H1 (cell line): Measurements from ENCODE around the gene SEMA3G. TPM values are rescaled to one million over a fixed set of nuclear protein-coding genes. Genes with fewer than 3 reads are reported as not detected.

ENCODE experiments used
- CTCF ChIA-PET: fragments of 300-600 bp; sonication (Branson Sonifier 250); formaldehyde crosslinking; loops from one replicate; lab custom pipeline; 2021; ENCODE audit not compliant: partially characterized antibody; lab: Charles Lee
- POLR2A ChIA-PET: fragments of 300-600 bp; sonication (Branson Sonifier 250); formaldehyde crosslinking; loops from one replicate; lab custom pipeline; 2021; ENCODE audit warnings: inconsistent platforms; ENCODE audit not compliant: partially characterized antibody; lab: Charles Lee
- DNase-seq, 2 experiments: peaks; one replicate each; pipeline versions ENCODE4 v3.0.0 to v3.0.0-alpha.2; 2010 to 2022; ENCODE audit warnings: low spot score in 2 of 2, low read depth in 1 of 2, mixed read lengths in 1 of 2
- FAIRE-seq: peaks from 2 replicates; lab custom pipeline; 2011; peaks lifted over from hg19 to GRCh38; lab: Jason Lieb, UNC
- H2AFZ ChIP-seq: 2 replicates; pipeline ENCODE4 v1.8.1; 2012; ENCODE audit warnings: low read length, inconsistent platforms
- H2AK5ac ChIP-seq: 2 replicates; pipeline ENCODE4 v1.6.1; 2013; ENCODE audit warnings: low read depth, low read length
- H2BK120ac ChIP-seq: replicated peaks from 2 replicates; pipeline ENCODE3; 2013; ENCODE audit warnings: low read depth, low read length, inconsistent platforms
- H2BK12ac ChIP-seq: 2 replicates; pipeline ENCODE4 v1.6.1; 2013; ENCODE audit warnings: low read depth, low read length
- H2BK15ac ChIP-seq: 2 replicates; pipeline ENCODE4 v1.6.1; 2013; ENCODE audit warnings: low read length
- H2BK20ac ChIP-seq: 2 replicates; pipeline ENCODE4 v1.6.1; 2013; ENCODE audit warnings: low read length
- H2BK5ac ChIP-seq: 2 replicates; pipeline ENCODE4 v1.6.1; 2013; ENCODE audit warnings: low read depth, low read length
- H3K14ac ChIP-seq: 2 replicates; pipeline ENCODE4 v1.6.1; 2013; ENCODE audit warnings: inconsistent platforms; ENCODE audit not compliant: insufficient read length
- H3K18ac ChIP-seq: 2 replicates; pipeline ENCODE4 v1.6.1; 2013; ENCODE audit warnings: low read length; ENCODE audit errors: extremely low read depth
- H3K23ac ChIP-seq: 2 replicates; pipeline ENCODE4 v1.6.1; 2013; ENCODE audit warnings: inconsistent platforms; ENCODE audit not compliant: insufficient read length
- H3K23me2 ChIP-seq: 2 replicates; pipeline ENCODE4 v1.6.1; 2013; ENCODE audit warnings: low read depth, low read length
- H3K27ac ChIP-seq: 2 replicates; pipeline ENCODE4 v1.6.1; 2011; ENCODE audit warnings: low read depth, low read length, inconsistent platforms
- H3K27me3 ChIP-seq, 4 experiments: replicated peaks in 1 of 4; 1 replicate in 1 of 4; 2 replicates in 3 of 4; pipeline versions ENCODE4 v1.6.1 to v1.8.1; 2011 to 2013; ENCODE audit warnings: low read length in 3 of 4, mild to moderate bottlenecking in 3 of 4, inconsistent platforms in 2 of 4, mixed read lengths in 2 of 4, moderate library complexity in 1 of 4; ENCODE audit not compliant: control insufficient read depth in 3 of 4, insufficient read depth in 3 of 4; ENCODE audit errors: extremely low read depth in 1 of 4
- H3K36me3 ChIP-seq, 4 experiments: 2 replicates each; pipeline versions ENCODE4 v1.6.1 to v1.8.1; 2011 to 2013; ENCODE audit warnings: mild to moderate bottlenecking in 4 of 4, low read length in 3 of 4, moderate library complexity in 2 of 4, control low read depth in 1 of 4, inconsistent platforms in 1 of 4; ENCODE audit not compliant: insufficient read depth in 4 of 4, control insufficient read depth in 2 of 4
- H3K4ac ChIP-seq: replicated peaks from 2 replicates; pipeline ENCODE3; 2013; ENCODE audit warnings: low read length, low read depth, mixed read lengths, inconsistent platforms; ENCODE audit not compliant: insufficient read length
- H3K4me1 ChIP-seq, 4 experiments: replicated peaks in 1 of 4; 1 replicate in 1 of 4; 2 replicates in 3 of 4; pipeline versions ENCODE4 v1.6.1 to v1.8.1; 2011 to 2013; ENCODE audit warnings: low read length in 3 of 4, inconsistent platforms in 2 of 4, mixed read lengths in 1 of 4; ENCODE audit not compliant: insufficient read depth in 4 of 4, control insufficient read depth in 3 of 4
- H3K4me2 ChIP-seq, 2 experiments: 2 replicates each; pipeline versions ENCODE4 v1.6.1 to v1.8.1; 2011 to 2013; ENCODE audit warnings: low read depth in 2 of 2, low read length in 2 of 2, control low read depth in 1 of 2, inconsistent platforms in 1 of 2, mild to moderate bottlenecking in 1 of 2; ENCODE audit not compliant: insufficient read depth in 1 of 2
- H3K4me3 ChIP-seq, 4 experiments: fragments of 200-600, 300-600 bp in 1 of 4; sonication (generic), shearing (Covaris generic), sonication (Bioruptor Twin) in 1 of 4; 2 replicates each; pipeline versions ENCODE4 v1.5.1 to v1.8.1; 2011 to 2016; ENCODE audit warnings: low read length in 4 of 4, low read depth in 3 of 4, control low read depth in 2 of 4, inconsistent platforms in 2 of 4, mild to moderate bottlenecking in 2 of 4, mixed read lengths in 1 of 4, moderate library complexity in 1 of 4; ENCODE audit not compliant: insufficient read depth in 2 of 4; ENCODE audit errors: extremely low read depth in 1 of 4
- H3K56ac ChIP-seq: replicated peaks from 2 replicates; pipeline ENCODE3; 2013; ENCODE audit warnings: low read depth, mild to moderate bottlenecking, mixed read lengths, low read length, inconsistent platforms; ENCODE audit not compliant: insufficient read length
- H3K79me1 ChIP-seq: 2 replicates; pipeline ENCODE4 v1.6.1; 2013; ENCODE audit warnings: low read depth, low read length, control low read depth
- H3K79me2 ChIP-seq, 2 experiments: 2 replicates each; pipeline versions ENCODE4 v1.6.1 to v1.8.1; 2012 to 2013; ENCODE audit warnings: low read length in 2 of 2, mild to moderate bottlenecking in 2 of 2, inconsistent platforms in 1 of 2; ENCODE audit not compliant: insufficient read depth in 2 of 2, control insufficient read depth in 1 of 2
- H3K9ac ChIP-seq, 4 experiments: replicated peaks in 1 of 4; 1 replicate in 1 of 4; 2 replicates in 3 of 4; pipeline versions ENCODE4 v1.6.1 to v1.8.1; 2011 to 2013; ENCODE audit warnings: low read depth in 3 of 4, low read length in 3 of 4, control low read depth in 2 of 4, mild to moderate bottlenecking in 2 of 4, moderate library complexity in 2 of 4, inconsistent platforms in 1 of 4; ENCODE audit errors: extremely low read depth in 1 of 4
- H3K9me3 ChIP-seq, 2 experiments: 2 replicates each; pipeline versions ENCODE4 v1.6.1 to v1.8.1; 2012 to 2013; ENCODE audit warnings: mild to moderate bottlenecking in 2 of 2, moderate library complexity in 2 of 2, control low read depth in 1 of 2, inconsistent platforms in 1 of 2, low read depth in 1 of 2, low read length in 1 of 2, mixed read lengths in 1 of 2; ENCODE audit not compliant: insufficient read depth in 2 of 2
- H4K20me1 ChIP-seq, 2 experiments: replicated peaks in 1 of 2; 2 replicates each; pipeline versions ENCODE3 to v1.8.1; 2011 to 2013; ENCODE audit warnings: inconsistent platforms in 2 of 2, low read length in 2 of 2, mild to moderate bottlenecking in 1 of 2; ENCODE audit not compliant: insufficient read depth in 2 of 2, control insufficient read depth in 1 of 2
- H4K5ac ChIP-seq: 2 replicates; pipeline ENCODE4 v1.6.1; 2013; ENCODE audit warnings: low read length, low read depth, mixed read lengths, inconsistent platforms; ENCODE audit not compliant: insufficient read length
- H4K8ac ChIP-seq: 2 replicates; pipeline ENCODE4 v1.8.0; 2013; ENCODE audit warnings: mild to moderate bottlenecking, moderate library complexity, low read length, inconsistent platforms; ENCODE audit not compliant: insufficient read depth; ENCODE audit errors: extremely low read depth
- H4K91ac ChIP-seq: replicated peaks from 2 replicates; pipeline ENCODE3; 2013; ENCODE audit warnings: low read length, mixed read lengths, inconsistent platforms; ENCODE audit not compliant: insufficient read length
- ASH2L ChIP-seq: fragments of 200-600, 300-600 bp; sonication (generic); IDR thresholded peaks from one replicate; pipeline ENCODE4 v1.7.1; 2017; ENCODE audit warnings: low read length
- CBX8 ChIP-seq: fragments of 300-800, 300-1000 bp; sonication (generic); IDR thresholded peaks from 2 replicates; pipeline ENCODE4 v1.7.1; 2016; ENCODE audit warnings: low read depth, low read length, borderline replicate concordance
- CHD2 ChIP-seq: IDR thresholded peaks from 2 replicates; pipeline ENCODE4 v1.6.1; 2012; ENCODE audit warnings: low read length, improper control_type of control experiment
- HDAC2 ChIP-seq, 2 experiments: fragments of 300-600 bp in 1 of 2; sonication (generic) in 1 of 2; IDR thresholded peaks; 2 replicates each; pipeline ENCODE4 v1.6.1; 2011 to 2012; ENCODE audit warnings: low read depth in 2 of 2, low read length in 2 of 2, mild to moderate bottlenecking in 2 of 2, moderate library complexity in 2 of 2, borderline replicate concordance in 1 of 2, inconsistent platforms in 1 of 2
- JUND ChIP-seq: IDR thresholded peaks from 2 replicates; pipeline ENCODE4 v1.6.1; 2011; ENCODE audit warnings: mild to moderate bottlenecking, improper control_type of control experiment, low read length
- KDM1A ChIP-seq: fragments of 200-600, 300-600 bp; sonication (generic); IDR thresholded peaks from 2 replicates; pipeline ENCODE4 v1.7.1; 2016; ENCODE audit warnings: mild to moderate bottlenecking, low read length, borderline replicate concordance
- MAFK ChIP-seq: IDR thresholded peaks from 2 replicates; pipeline ENCODE4 v1.6.1; 2012; ENCODE audit warnings: low read depth, mild to moderate bottlenecking, improper control_type of control experiment, low read length
- NANOG ChIP-seq: IDR thresholded peaks from 2 replicates; pipeline ENCODE4 v1.6.1; 2011; ENCODE audit warnings: low read length, low read depth, mild to moderate bottlenecking, inconsistent platforms; ENCODE audit not compliant: insufficient read depth, poor library complexity, severe bottlenecking
- RFX5 ChIP-seq: IDR thresholded peaks from 2 replicates; pipeline ENCODE4 v1.6.1; 2011; ENCODE audit warnings: low read depth, low read length, improper control_type of control experiment, borderline replicate concordance
- RNF2 ChIP-seq: fragments of 200-900, 300-1000 bp; sonication (generic); IDR thresholded peaks from 2 replicates; pipeline ENCODE4 v1.7.1; 2016; ENCODE audit warnings: borderline replicate concordance, low read depth, mild to moderate bottlenecking, antibody characterized with exemption, low read length; ENCODE audit not compliant: poor library complexity, severe bottlenecking; ENCODE audit errors: missing control alignments
- SP1 ChIP-seq: IDR thresholded peaks from 2 replicates; pipeline ENCODE4 v1.6.1; 2011; ENCODE audit warnings: low read depth, low read length
- TEAD4 ChIP-seq: IDR thresholded peaks from 2 replicates; pipeline ENCODE4 v1.6.1; 2012; ENCODE audit warnings: low read depth, low read length, inconsistent platforms, mixed read lengths
- YY1 ChIP-seq: IDR thresholded peaks from 2 replicates; pipeline ENCODE4 v1.6.1; 2011; ENCODE audit warnings: low read depth, mild to moderate bottlenecking, low read length
- WGBS, 2 experiments: shearing (Covaris generic) in 1 of 2; methylation state at CpG; one replicate each; pipeline versions ENCODE4 v1.1.6 to v1.1.7; 2013 to 2015; ENCODE audit warnings: low lambda C conversion rate in 2 of 2, mixed read lengths in 2 of 2, inconsistent platforms in 1 of 2, low coverage in 1 of 2, missing lambda C conversion rate in 1 of 2; ENCODE audit not compliant: insufficient replicate concordance in 2 of 2, insufficient coverage in 1 of 2, insufficient read length in 1 of 2; ENCODE audit errors: extremely low coverage in 1 of 2, missing lambda C conversion rate in 1 of 2; 5-methylcytosine and 5-hydroxymethylcytosine counted together
- polyA plus RNA-seq, 7 experiments: library from polyadenylated mRNA; depleted of rRNA in 3 of 7; stranded (reverse) in 5 of 7; unstranded in 2 of 7; fragments of >200 nt in 5 of 7; fragments of 200-250 nt in 2 of 7; gene quantifications; 1 replicate in 5 of 7; 2 replicates in 1 of 7; 4 replicates in 1 of 7; pipeline versions ENCODE4 v1.2.1 to v1.2.3, GENCODE V29; 2011 to 2013; ENCODE audit warnings: missing spikeins in 2 of 7, mixed read lengths in 2 of 7
- total RNA-seq: library from RNA; stranded (reverse); fragmentation: NEBNext Ultra II Directional; extraction: Animal tissue kit (Norgen Biotek cat#: 25700); gene quantifications from 2 replicates; pipeline ENCODE4 v1.2.1, GENCODE V29; 2021

SEMA3G gene
- total and polyA plus RNA-seq, 2 of the 8 experiments (the other 6 are each of a cell fraction or from before 2014, with no cell fraction given): 0.95 to 1.5 TPM

GRCh38 chr3:52385157-52385556 lies 59.7 kb downstream of the SEMA3G start:
- H3K27me3 ChIP-seq: no peaks in the 10 kb centered on the region
- peak overlapping the region; percentile 47; the same call in 1 of the 2 replicates for H2AFZ ChIP-seq
- H3K4me3 ChIP-seq: no peak overlapping the region
- peak overlapping the region; percentile 62; the same call in 1 of the 2 replicates for H2BK12ac ChIP-seq
- no peak overlapping the region for H3K56ac ChIP-seq
- no peak overlapping the region for H3K27ac ChIP-seq
- DNase-seq: peak; percentile 81 to 85
- no peak overlapping the region for H3K4ac ChIP-seq
- H3K14ac ChIP-seq: no peak overlapping the region
- CTCF ChIA-PET: interaction anchor here (0.5 to 13.7 kb wide), 49 partner anchors 9 to 518 kb away, joined by 3 to 271 read pairs (median 6); partner anchors contain the start of genes GLYCTK, SEMA3G, TLR9 and TNNC1
- H2BK120ac ChIP-seq: no peak overlapping the region
- no peak overlapping the region for H3K23ac ChIP-seq
- no peaks in the 10 kb centered on the region for H3K36me3 ChIP-seq
- POLR2A ChIA-PET: interaction anchor here (0.9 to 3.1 kb wide), 7 partner anchors 13 to 107 kb away, joined by 3 to 11 read pairs (median 4); partner anchors contain the start of genes GLYCTK and WDR82
- no peaks in the 10 kb centered on the region for H3K9me3 ChIP-seq
- 50% methylated on average over 9 of the region's 10 CpGs; no CpG with 5 or more reads in 1 of the 2 experiments for WGBS, 2 experiments
- H3K9ac ChIP-seq: no peak overlapping the region
- H2BK20ac ChIP-seq: no peak overlapping the region
- no peaks in the 10 kb centered on the region for H3K79me1 ChIP-seq
- 0 out of 4 replicates have a peak overlapping the region, but pooled peaks of 1 of the 2 experiments have one; percentile 2 for H3K4me2 ChIP-seq
- H2BK15ac ChIP-seq: no peak overlapping the region
- H3K23me2 ChIP-seq: no peaks in the 10 kb centered on the region
- H2AK5ac ChIP-seq: no peak overlapping the region
- H2BK5ac ChIP-seq: 0 out of 2 replicates have a peak overlapping the region, but pooled peaks have one; percentile 10
- no peaks in the 10 kb centered on the region for H3K79me2 ChIP-seq
- peak; percentile 97 for FAIRE-seq
- H4K8ac ChIP-seq: no peak overlapping the region
- H3K4me1 ChIP-seq: peaks cover 0 to 3% (median under 1%) of the 10 kb centered on the region in 4 experiments; a peak in 3 of 7 replicates
- H3K18ac ChIP-seq: 0 out of 2 replicates have a peak overlapping the region, but pooled peaks have one; percentile 73
- H4K20me1 ChIP-seq: peaks cover 0 to 5% of the 10 kb centered on the region in 2 experiments
- no peak overlapping the region for H4K91ac ChIP-seq
- no peak overlapping the region for H4K5ac ChIP-seq
- TF ChIP-seq NANOG (no peak), KDM1A (peak; percentile 19; the same call in 1 of the 2 replicates), MAFK (no peak), RFX5 (no peak), TEAD4 (peak; percentile 59; the same call in 1 of the 2 replicates), CHD2 (no peak), YY1 (0 out of 2 replicates have a peak, but pooled peaks have one; percentile 59), SP1 (no peak), HDAC2 (IDR thresholded peaks at IDR 0.05; ENCODE audit: borderline replicate concordance in 1 of 2, low read depth in 2 of 2, low read length in 2 of 2) (no peak), JUND (no peak), RNF2 (no peak), CBX8 (no peak), ASH2L (no peak)
